NCI-H1092 treated with DMSO at 0.1 percent for 48 hours (cell line): ENCODE results near the gene KLC1.

Experiments
- DNase-seq: peaks from one replicate; lab custom pipeline; 2025; lab: John Stamatoyannopoulos, UW

The KLC1 gene

DNA sequence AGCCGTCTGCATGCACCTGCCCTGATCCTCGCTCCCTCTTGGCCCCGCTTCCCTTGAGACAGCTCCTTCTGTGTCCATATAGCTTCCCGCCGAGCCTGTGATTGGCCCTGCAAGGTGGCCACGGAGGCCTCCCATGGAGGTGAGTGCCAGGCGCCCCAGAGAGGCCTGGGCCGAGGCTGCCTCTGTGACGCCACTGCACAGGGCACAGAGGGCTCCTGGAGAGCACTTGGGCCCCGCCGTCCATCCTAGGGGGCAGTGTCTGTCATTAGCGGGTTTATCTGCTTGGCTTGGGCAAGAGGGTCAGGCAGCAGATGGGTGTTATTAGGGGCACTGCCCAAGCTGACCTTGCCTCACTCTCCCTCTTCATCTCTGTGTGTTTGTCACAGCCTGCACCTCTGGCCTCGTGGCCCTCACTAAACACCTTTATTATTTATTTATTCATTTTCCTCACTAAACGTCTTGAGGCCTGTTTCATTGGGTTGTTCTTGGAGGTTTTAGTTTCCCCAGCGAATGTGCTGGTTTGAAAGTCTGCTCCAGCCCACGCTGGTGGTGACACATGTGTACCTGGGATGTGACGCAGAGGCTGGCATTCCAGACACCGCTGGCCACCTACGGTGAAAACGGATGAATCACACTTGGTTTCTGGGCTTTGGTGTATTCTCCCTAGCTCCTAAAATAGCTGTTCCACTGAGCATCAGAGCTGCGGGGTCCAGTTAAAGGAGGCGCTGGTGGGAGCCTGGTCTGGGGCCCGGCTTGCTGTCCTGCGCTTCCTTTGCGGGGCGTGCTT, 92.5 kb downstream of the KLC1 start:
- no peak for DNase-seq

DNA sequence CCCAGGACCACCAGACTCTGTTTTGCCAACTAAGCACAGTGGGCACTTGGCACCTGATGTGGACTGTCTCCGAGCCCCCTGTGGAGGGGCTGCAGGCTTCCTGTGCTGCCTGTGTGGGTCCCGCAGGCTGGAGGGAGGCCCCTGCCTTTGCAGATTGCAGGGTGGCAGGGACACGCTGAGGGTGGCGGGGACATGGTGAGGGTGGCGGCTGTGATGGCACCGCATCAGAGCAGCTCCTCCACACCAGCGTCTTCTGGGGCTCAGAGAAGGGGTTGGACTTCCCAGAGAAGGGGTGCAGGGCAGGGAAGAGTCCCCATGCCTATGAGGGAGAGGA, 94.7 kb downstream of the KLC1 start:
- no peak for DNase-seq

DNA sequence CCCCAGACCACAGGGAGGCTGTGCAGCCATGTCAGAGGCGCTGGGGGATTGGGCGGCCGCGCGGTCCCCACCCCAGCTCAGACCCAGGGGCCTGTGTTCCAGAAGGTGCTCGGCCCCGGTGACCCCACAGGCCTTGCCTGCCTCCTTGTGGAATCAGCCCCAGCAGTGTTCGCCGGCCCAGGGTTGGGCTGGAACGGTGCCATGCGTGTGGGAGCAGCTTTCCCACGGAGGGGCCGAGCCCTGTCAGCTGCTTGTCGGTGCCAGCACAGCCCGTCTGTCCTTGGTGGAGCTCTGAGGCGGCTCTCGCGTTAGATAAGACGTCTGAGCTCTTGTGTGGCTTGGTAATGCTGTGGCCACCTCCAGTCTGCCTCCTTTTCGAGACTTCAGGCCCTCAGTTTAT, 95.1 kb downstream of the KLC1 start:
- no peak for DNase-seq

DNA sequence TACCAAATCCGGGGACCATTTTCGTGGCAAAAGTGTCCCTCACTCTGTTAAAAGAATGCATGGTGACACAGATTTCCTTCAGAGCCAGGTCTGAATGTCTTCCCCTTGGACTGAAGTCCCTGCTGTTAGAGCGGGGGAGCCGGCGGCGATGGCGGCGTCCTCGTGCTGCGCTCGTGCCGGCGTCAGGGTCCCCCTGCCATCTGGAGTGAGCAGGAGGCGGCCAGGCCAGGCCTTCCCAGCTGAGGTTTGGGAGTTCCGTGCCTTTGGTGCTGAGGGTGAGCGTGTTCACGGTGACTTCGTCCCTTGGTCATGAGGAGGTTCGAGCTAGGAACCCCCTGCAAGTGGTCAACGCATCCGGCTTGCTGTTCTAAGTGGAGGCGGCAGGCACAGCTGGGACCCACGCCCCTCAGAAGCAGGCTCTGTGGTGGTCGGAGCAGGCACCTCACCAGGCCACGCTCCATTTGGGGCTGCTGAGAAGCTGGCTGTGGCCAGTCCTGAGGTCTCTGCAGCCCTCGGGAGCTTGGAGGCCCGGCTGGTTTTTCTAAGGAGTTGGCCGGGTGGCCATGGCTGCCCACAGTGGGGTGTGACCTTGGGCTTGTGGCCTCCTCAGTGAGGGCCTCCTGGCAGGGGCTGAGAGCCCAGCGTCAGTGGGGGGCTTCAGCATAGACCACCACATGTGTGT, 96.1 kb downstream of the KLC1 start:
- no peak for DNase-seq

DNA sequence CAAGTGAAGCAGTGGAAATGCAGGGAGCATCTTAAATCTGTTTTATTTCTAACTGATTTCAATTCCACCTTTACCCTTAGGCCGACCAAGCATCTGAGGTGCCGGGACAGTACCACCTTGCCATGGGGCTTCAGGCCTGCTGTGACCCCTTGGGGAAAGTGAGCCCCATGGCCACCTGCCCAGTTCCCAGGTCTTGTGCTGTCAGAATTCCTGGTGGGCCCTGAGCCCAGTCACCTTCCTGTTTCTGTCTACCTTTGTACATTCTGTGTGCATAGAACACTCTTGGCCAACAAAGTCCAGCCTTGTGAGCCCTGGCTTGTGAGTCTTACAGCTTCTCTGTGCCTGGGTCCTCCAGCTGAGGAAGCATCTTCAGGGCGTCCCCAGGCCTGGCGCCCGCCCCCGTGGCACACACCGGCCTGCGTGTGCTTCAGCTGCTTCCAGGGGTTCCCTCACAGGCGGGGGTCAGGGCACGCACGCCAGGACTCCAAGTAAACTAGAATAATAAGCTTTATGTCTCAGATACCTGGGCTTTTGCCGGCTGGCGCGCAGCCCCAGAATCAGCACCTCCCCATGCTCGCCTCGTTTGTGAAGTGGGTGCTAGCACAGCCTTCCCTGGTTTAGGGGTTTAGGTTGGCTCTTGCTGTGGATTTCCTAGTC, 96.9 kb downstream of the KLC1 start:
- DNase-seq = no peak

DNA sequence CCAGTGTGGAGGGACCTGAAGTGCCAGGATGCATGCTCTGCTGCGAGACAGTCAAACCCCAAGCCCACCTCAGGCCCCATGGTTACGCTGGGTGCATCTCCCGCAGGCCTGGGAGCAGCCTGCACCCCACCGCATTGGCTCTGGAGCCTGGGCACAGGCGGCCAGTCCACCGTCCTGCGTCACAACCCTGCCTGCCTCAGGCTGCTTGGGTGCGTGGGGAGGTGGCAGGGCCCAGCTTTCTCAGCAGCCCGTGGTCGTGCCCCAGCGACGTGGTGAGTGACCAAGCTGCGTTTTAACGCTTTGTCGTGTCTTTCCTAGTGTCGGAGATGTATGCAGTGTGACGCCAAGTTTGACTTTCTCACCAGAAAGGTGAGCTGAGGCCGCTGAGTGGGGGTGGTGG, 97.5 kb downstream of the KLC1 start:
- no peak for DNase-seq

DNA sequence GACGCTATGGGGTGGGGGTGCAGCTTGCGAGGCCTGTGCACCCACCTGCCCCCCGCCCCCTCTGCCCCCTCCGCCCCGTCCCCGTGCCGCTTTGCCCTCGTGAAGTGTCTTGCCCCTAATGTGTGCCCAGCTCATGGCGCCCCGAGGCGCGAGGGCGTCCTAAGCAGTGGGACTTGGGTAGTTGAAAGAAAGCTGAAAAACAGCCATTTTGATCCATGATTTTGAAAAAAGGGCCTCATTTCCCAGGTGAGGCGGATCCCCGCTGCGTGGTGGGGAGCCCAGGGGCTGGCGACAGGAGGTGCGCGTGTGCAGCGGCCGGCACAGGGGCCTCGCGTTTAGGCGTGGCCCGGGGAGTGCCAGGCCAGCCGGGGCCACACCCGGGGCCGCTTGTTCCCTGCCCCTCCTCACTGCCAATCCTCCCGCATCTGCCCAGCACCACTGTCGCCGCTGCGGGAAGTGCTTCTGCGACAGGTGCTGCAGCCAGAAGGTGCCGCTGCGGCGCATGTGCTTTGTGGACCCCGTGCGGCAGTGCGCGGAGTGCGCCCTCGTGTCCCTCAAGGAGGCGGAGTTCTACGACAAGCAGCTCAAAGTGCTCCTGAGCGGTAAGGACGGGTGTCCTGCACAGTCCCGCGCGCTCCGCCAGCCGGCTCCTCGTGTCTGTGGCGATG, 98.4 kb downstream of the KLC1 start:
- no peak for DNase-seq

DNA sequence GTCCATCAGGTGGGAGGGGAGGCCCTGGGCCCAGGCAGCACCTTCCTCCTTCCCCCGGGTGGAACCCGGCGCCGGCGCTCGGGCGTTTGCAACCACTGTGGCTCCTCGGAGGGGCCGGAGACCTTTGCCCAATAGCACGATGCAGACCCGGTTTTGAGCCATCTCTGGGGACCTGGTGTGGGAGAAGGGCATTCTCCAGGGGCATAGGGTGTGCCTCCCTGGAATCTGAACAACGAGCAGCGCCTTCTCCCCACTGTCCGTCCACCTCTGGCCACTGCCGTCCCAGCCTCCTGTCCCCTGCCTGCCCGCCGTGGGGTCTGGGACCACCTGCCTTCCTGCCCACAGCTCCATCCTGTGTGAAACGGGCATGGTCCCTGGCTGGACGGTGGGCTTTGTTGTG, 99.1 kb downstream of the KLC1 start:
- no peak for DNase-seq

DNA sequence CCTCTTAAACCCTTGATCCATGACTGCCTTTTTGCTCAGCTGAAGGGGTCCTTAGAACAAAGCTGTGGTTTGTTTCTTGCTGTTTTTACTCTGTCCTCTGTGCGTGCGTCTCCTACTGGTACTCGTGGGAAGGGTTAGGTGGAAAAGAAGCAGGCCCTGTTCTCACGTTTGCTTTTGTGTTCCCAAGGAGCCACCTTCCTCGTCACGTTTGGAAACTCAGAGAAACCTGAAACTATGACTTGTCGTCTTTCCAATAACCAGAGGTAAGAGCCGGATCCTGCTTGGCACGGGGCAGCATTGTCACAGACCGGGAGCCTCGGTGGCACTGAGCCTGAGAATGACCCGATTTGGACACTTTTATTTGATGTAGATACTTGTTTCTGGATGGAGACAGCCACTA, 99.7 kb downstream of the KLC1 start:
- no peak for DNase-seq

DNA sequence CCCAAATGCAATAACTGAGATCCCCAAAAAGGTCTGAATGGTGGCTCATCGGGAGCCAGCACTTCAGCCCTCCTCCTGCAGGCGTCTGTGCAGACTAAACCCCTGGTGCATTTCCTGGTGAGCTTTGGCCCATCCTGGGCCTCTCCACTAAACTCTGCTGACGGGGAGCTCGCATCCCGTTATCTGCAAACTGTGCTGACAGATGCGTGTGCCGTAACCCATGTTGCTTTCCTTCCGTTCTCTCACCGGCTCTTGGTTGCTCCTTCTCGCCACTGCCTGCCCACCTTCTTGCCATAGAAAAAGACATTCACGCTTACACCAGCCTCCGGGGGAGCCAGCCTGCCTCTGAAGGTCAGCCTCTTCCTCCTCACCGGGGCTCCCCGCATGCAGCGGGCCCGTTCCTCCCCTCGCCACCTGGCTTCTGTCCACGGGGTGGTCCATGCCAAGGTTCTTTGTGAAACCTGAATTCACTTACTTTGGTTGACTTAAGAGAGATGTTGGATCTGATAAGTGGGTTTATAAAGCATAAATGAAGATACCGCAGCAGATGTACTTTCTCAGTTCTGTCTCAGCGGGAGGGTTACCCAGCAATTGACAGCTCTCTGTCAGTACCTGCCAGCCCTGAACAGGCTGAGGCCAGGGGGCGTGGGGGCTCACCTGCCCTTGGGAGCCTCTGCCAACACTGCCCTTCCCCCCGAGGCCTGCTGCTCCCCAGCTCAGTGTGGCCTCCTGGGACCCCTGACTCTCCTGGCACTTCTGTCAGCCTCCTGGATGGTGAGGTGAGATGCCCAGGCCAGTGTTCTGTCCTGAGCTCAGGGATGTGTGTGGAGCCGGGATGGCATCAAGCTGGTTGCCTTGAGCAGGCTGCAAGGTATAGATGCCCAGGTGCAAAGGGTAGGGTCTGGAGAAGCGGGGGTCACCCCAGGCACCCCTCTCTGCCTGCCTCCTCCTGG, 100.8 kb downstream of the KLC1 start:
- DNase-seq = no peak

DNA sequence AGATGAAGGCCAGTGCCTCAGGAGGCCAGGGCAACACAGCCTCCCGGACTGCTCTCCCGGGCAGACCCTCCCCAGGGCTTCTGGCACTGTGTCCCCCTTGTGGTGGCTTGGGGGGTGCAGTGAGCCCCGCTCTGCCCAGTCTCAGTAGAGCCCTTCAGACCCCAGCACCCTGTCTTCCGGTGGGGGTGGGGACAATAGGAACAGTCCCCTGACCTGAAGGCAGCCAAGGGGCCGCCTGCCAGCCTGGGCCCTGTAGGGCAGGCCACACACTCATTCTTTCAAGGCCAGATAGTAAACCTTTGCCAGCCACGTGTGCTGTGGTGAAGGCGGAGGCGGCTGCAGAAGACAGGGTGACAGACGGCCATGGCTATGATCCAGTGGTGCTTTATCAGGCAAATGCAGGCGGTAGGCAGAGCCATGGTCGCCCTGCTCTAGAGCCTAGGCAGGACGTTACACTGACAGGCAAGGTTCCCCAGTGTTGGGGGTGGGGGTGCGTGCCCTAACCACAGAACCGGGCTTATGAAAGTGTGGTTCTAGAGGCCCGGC, 101.6 kb downstream of the KLC1 start:
- no peak for DNase-seq

DNA sequence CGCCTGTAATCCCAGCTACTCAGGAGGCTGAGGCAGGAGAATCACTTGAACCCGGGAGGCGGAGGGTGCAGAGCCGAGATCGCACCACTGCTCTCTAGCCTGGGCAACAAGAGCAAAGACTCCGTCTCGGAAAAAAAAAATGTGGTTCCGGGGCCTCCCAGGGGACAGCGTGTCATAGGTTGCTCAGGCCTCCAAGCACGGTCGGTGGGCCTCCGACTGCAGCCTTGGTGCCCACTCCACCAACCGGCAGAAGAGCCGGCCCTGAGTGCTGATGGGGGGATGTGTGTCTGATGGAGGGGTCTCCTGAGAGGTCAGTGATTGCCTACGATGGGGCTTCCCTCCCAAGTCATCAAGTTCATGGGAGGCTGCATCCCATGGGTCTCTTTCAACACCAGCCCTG, 102.5 kb downstream of the KLC1 start:
- no peak for DNase-seq

DNA sequence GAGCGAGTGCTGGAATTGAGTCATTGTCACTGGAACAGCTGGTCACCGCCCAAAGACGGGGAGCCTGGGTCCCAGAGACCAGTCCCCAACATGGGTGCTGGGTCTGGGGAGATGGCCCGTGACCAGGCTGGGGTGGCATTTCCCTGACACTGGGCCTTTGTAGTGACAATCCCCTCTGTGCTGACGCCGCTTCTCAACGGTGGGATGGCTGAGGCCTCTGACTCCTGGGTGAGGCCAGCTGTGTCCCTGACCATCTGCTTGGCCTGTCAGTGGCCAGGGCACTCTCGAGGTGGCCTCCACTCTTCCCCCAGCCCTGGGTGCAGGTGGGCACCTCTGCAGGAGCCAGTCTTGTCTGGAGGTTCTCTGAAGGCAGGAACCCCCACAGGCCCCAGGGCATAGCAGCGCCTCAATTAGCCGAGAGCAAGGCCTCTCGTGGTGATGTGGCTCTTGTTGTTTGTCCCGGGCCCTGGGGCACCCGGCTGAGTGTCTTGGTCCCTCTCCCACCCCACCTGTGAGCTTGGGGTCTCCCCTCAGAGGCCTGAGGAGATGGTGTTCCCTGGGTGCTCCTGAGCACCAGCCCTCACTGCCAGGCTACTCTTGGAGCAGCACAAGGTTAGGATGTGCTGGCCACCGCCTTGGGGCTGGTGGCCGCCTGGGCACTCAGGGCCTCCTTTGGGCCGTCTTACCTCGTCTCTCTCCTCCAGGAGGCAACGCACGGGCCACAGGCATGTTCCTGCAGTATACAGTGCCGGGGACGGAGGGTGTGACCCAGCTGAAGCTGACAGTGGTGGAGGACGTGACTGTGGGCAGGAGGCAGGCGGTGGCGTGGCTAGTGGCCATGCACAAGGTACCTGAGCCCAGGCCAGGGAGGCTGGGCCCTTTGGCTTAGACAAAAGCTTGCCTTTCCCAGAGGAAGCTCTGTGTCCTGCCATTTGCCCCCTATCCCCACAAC, 103.2 kb downstream of the KLC1 start:
- DNase-seq = no peak

DNA sequence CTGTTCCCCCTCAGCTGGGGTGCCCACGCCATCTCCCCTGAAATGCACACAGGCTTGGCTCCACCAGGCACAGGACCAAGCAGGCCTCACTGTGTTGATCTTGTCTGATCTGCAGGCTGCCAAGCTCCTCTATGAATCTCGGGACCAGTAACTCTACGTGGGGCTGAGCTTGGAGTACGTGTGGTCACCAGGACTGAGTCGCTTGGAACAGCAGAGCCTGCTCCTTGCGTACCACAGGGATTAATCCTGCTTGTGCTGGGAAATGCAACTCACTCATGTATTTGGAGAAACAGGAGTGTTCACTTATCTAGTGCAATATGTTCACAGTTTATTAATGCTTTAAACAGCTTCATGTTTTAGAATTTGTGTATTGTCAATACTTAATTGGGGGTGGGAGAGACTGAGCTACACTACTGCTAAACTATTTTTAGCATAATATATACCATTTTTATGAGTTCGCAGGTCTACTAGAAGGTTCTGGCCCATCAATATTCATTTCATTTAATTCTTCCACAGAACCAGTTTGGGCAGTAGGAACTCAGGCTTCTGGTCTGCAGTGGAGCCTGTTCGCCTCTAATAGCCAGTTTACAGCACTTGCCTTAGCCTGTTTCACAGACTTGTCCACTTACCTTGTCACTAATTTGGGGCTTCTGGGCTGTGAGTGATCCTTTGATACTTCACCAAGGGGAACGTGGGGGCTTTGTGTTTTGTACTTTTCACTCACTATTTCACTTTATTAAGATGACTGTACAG, 104.0 kb downstream of the KLC1 start:
- DNase-seq = no peak

DNA sequence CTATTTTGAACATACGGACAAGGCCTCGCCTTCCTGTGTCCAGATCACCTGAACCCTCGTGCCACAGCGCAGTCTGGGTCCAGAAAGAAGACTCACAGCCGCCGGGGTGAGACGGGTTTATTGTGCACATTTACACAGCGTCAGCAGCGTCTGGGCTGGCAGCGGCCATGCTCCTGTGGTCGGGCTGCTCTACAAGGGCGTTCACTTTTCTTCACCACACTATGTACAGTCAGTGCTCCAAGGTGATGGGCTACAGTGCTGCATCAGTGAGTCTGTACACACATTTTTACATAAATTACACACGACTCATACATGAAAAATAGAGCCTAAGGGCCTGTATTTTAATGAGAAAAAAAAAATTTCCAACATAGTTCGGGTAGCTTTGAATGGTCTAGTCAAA, 104.6 kb downstream of the KLC1 start:
- DNase-seq = no peak

DNA sequence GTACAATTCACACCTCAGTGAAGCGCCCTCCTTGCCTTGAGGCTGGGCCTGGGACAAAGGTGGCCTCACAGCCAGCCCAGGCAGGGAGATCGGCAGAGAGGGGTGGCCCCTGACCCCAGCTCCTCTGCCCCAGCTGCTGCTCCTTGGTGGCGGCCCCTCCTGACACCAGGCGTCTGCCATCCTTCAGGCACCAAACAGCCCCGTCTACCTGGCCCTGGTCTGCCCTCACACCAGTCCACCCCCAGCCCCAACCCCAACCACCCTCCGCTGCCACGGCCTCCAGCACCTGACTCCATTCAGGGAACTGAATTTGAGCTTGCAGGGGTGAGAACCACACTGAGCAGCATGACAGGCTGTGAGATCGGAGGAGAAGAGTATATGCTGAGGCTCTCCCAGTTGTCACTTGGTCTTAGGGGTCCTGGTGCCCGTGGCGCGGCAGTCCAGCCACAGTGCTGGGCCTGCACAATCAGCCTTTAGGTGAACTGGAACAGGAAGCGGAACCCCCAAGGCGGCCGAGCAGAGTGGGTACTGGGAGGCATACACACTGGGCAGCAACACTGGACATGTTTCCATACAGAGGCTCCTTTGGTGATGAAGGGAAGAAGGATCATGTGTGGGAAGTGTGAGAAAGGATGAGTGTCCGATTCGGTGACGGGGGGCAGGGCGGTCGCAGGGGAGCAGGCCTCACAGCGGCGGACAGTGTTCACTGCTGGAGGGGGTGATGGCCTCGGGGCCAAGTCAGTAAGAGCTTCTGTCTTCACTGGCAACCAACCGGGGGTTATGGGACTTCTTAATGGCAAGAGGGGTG, 105.3 kb downstream of the KLC1 start:
- DNase-seq = no peak

DNA sequence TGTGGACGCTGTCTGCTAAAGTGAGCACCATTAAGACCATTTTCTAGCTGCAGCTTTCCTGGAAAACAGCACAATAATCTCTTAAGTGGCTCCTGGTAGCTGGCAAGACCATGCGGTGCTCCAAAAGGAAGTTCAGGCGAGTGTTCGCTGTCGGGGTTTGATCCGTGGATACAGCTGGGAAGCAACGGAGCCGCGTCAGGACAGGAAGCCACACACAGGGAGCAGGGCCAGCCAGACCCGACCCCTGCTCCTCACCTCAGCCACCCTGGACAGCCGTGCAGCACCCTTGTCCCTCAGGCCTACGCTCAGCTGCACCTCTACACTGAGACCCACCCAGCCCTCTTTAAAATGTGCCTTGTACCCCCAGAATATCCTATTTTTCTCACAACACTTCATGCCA, 106.0 kb downstream of the KLC1 start:
- no peak for DNase-seq

DNA sequence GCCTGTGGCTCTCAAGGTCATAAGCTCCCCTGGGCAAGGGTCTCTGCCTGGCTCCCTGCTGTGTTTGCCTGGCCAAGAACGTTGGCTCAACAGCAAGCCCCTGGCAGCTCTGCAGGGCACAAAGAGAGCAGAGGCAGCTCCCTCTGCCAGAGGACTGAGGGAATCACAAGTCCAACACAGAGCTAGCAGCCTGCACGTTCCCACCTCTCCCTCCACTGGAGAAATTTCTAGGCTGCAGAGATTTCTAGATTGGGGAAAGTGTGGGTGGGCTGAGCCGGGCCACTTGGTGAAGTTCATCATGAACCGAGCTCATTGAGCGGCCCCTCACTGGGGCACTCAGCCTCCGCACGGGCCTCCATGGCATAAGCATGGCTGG, 106.4 kb downstream of the KLC1 start:
- DNase-seq = no peak
